RPMI7951 (cell line): Measurements from ENCODE around the gene AK3. TPM values are rescaled to one million over a fixed set of nuclear protein-coding genes. Genes with fewer than 3 reads are reported as not detected.

ENCODE experiments used
- DNase-seq: peaks from one replicate; pipeline ENCODE4 v3.0.0-alpha.2; 2012; ENCODE audit warnings: low read depth
- total RNA-seq: library from RNA; depleted of rRNA; stranded (reverse); fragments of >200 nt; shearing (Covaris generic); gene quantifications from 2 replicates; pipeline ENCODE4 v1.2.3, GENCODE V29; 2014

Gene AK3
- total RNA-seq, 1 experiment from 2014 or later = 70.5 TPM

DNA sequence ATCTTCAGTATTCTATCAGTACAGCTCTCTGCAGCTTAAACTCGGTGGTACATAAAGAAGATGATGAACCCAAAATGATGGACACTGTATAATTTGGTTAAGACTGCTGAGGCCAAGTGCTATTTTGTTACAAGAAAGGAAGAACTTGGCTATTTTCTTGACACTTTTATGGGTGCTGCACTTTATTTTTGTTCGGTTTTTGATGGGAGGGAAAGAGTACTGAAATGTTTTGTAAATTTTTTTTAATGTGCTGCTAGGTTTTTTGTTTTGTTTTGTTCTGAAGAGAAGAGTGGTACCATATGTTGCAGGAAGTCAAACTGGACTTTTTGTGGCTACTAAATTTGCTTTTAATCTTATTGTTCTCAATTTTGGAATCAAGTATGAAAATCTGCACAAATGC lies 35.0 kb downstream of the AK3 start:
- DNase-seq = no peak

DNA sequence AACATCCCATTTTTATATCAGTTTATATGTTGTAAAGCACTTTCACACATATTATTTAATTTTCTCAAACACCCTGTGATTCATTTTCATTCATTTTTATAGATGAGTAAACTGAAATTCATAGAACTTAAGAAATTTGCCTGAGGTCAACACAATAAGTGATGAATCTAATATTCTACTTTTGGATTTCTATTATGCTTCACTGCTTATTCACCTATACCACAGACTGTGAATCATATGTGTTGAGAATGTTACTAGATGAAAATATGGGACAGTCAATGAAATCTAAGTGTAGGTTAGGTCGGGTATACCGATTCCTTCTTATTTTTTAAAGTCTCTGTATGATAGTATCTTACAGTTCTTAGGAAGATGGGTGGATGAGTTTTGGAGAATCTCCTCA lies 36.9 kb downstream of the AK3 start:
- DNase-seq = no peak

DNA sequence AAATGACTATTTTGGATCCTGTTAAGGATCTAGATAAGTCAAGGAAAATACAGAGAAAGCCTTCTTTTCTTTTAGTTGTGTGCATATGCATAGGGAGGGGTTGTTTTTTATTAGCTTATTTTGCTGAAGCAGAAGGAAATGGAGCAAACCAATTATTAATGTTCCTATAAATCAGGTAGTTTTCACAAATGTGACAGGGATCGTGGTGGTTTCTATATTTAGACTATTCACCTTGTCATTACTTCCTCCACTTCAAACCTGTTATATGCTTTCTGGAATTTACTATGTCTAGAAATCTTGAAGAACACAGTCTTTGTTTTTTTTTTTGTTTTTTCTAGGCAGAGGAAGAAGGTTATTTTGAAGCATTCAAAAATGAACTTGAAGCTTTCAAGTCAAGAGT lies 39.5 kb downstream of the AK3 start:
- no peak for DNase-seq

DNA sequence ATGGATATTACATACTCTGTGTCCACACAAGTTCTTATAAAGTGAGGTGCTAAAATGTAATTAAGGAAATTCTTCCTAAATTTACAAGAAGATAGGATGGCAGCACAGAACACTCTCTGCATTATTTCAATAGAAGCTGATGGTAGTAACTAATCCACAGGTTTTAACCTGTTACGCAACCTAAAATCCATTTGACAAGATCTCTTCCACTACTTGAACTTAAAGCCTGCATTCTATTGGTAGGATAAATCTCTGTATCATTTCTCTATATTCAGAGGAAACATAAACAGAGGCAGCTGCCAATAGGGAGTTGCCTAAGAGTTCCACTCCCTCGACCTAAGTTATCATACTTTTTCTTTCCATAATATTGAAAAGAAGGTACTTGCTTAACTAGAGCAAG lies 40.1 kb downstream of the AK3 start:
- DNase-seq = no peak

DNA sequence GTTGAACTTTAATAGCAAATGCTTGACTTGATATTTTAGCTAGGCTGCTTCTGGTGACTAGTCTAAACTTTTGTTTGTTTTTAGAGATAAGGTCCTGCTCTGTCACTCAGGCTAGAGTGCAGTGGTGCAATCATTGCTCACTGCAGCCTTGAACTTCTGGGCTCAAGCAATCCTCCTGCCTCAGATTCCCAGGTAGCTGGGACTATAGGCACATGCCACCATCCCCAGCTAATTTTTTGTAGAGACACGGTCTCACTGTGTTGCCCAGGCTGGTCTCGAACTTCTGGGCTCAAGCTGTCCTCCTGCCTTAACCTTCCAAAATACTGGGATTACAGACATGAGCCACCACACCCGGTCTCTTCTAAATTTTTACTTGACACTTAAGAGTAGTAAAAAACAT lies 40.9 kb downstream of the AK3 start:
- no peak for DNase-seq

DNA sequence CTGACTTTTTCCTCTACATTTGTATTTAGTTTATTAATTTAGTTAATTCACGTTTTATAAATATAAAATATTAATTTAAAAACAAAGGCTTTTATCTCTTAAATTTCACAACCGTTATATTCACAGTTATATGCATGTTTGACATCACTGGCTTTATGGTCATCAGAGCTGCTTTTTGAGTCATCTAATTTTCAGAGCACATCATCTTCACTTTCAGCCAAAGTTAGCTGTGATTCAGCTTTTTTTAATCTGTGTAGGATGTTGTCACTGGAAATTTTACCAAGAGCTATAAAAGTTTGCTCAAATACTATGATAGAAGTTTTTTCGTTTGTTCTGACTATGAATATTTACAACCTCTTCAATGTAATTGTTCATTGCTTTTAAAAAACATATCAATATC lies 49.2 kb downstream of the AK3 start:
- no peak for DNase-seq

DNA sequence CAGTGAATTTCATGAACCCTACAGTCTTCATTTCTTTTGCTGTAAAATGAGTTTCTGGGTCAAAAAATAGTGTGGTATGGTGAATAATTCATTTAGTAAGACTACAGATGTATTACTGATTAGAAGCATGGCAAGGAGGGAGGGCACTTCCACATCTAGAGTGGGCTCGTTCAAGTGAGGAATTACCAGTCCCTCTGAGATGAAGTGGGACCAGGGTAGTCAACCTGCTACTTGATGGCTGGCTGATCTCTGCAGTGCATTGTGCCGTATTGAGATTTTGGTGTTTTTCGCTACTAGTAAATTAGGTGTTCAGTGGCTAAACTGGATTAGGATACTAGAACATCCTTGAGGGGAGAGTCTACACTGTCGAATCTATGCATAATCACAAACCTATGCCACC lies 50.9 kb downstream of the AK3 start:
- no peak for DNase-seq

DNA sequence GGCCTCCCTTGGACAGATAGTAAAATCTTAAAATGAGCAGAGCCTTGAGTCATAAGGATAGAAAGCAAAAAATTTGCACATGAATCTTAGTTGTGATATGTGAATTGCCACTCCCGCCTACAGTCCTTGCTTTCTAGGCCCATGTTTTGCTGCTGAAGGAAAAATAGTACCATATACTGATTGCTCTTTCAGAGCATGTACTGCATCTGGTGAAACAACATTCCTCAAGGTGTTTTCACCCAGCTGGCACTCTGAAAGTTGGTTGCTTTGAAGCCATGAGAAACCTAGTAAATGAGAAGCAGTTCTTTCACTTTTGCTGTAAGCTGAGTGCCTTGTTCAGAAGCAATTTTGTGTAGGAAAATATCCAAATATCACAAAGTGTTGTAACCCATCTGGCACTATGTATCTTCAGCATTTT lies 51.3 kb downstream of the AK3 start:
- no peak for DNase-seq

DNA sequence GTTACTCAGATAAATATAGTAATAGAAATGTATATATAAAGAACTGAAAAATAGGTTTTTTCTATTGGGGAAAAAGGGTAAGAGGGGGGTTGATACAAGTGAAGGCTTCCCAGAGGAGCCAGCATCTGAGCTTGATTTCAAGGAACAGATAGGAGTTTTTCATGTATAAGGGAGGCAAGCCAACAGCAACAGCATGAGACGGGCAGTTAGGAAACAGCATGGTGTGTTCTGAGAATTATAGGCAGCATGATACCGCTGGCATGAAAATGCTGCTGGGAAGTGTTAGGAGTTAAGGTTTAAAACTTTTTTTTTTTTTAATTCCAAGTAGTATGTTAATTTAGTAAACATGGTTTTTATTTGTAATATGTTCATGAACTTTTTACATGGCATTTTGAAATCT lies 52.0 kb downstream of the AK3 start:
- no peak for DNase-seq

DNA sequence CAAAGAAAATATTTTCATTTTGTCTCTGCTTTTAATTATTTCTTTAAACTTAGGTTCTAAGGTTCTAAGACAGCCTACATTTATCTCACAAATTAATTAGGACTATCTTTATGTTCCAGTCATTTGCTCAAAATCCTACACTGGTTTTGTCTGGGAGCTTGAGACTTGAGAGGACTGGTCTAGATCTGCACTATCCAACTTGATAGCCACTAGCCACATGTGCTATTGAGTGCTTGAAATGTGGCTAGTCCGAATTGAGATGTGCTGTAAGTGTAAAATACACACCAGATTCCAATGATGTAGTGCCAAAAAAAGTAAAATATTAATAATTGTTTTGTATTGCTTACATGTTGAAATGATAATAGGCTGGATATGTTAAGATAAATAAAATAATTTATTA lies 54.4 kb downstream of the AK3 start:
- DNase-seq = no peak

DNA sequence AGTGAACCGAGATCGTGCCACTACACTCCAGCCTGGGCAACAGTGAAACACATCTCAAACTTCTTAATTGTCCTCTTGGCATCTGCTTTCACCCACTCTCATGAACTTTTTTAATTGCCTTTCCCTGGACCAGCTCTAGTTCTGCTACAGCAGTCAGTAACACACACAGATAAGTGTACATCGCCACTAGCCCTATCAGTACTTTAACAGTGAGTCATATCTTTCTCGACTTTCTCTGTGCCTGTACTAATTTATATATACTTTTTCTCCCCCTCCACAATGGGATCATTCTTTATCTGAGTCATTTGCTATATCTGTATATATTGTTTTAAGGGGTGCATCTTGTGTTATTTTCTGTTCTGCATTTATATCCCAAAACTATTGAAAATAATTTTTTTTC lies 54.9 kb downstream of the AK3 start:
- no peak for DNase-seq

DNA sequence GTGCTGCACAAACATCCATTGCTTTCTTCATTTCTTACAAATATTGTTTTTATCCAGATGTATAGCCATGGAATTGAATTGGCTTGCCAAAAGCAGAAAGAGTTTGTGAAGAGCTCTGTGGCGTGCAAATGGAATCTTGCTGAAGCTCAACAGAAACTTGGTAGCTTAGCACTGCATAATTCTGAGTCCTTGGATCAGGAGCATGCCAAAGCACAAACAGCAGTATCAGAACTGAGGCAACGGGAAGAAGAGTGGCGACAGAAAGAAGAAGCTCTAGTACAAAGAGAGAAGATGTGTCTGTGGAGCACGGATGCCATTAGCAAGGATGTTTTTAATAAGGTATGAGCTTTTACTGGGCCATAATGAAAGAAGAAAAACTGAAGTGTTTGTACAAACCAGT lies 56.2 kb downstream of the AK3 start:
- DNase-seq = no peak

DNA sequence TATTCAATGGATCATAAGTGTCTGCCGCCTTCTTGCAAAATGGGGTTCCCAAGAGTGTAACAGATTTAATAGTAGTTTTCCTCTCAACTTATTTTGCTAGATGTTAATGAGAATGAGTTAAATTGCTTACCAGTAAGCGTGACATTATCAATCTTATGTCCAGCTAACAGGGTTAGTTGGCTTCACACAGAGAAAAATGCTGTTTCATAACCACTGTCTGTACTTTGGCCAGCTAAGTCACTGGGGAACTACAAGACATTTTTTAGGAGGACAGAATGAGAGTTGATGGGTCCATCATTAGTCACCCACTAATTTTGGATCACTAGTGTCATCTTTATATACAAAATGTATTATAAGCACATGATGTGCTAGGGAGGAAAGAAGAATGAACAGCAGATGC lies 60.3 kb downstream of the AK3 start:
- DNase-seq = no peak

DNA sequence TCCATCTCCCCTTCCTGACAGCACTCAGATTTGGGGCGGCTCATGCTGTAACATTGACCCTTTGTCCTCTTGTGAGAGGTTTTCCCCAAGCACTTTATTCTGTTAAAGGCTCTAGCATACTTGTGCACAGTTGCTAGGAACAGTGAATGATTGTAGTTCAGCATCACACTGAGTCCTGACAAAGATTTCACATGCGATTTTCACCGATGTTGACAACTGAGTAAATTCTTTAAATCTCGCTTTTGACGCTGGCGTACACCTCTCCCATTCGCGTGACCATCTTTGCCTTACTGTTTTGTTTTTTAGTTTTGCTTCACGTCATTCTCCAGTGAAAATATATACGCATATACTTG lies 60.9 kb downstream of the AK3 start:
- no peak for DNase-seq

DNA sequence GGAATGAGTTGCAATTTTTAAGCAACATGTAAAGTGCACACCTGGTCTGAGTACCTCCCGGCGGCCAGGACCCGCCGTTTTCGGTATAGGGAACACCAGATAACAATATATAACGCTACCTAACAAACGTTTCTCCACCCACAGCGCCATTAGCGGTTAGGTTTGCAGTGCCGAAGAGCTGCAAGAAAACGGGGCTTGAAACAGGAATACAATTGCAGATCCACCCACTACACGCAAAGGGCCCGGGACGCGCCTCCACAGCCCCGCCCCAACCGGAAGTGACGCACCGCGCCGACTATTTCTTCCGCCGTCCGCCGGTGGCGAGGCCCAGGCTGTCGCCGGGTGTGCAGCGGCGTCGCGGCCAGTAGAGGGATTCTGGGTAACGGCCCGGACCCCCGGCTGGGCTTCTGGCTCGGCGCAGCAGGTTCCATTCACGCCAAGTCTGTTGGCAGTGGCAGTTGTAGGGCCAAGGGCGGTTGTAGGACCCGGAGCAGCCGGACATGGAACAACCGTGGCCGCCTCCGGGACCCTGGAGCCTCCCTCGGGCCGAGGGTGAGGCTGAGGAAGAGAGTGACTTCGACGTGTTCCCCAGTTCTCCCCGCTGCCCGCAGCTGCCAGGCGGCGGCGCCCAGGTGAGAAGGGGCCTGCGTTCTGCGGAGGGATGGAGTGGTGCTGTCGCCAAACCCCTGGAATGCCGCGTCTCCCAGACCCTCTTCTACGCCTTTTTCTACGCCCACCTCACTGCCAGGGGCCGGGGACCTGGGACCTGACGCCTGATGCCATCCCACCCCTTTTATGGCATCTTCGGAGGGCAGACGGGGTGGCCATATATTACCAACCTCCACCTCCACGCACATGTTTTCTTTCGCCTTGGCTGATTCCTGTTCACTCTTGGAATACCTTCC lies 61.5 kb downstream of the AK3 start, which contains the start of gene CDC37L1:
Gene CDC37L1, plus strand, starts transcription at position 302 of the 905 bp plus-strand sequence. Its CDS starts 199 bp downstream, at position 501.
- DNase-seq = peak; percentile 92

DNA sequence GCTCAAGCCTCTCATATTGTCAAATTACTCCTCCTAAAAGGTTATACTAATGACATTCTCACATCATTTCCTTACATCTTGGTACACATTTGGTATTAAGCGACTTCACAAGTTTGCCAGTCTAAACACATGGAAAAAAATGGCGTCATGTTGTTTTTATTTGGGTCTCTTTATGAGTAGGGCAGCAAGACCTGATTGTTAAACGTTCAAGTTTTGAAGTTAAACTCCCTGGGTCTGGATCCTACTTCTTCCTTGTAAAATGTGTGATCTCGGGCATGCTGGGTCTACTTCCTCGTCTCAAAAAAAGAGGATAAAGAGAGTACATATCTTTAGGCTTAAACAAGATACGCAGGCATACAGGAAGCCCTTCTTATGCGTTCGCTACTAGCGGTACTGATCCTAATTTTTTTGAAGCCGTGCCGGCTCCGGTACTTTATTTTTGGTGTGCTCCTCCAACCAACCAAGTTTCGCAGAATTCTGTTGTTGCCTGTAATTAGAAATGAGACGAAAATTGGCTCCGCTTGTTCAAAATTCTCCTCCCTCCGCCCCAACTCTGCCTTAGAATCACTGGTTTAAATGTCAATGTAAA lies 62.2 kb downstream of the AK3 start:
- DNase-seq = peak; percentile 26

DNA sequence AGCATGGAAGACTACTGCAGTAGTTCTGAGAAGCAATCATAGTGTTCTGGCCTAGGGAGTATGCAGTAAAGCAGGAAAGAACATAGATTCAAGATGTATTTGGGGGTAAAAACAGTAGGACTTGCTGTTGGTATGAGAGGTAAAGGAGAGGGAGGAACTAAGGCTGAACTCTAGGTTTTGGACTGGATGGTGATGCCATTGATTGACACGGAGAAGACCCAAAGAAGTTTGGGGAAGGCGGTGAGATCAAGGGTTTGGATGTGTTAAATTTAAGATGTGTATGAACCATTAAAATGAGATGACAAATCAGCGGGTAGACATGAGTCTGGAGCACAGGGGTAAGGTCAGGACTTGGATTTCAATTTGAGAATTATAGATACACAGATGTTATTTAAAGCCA lies 63.6 kb downstream of the AK3 start:
- DNase-seq = no peak

DNA sequence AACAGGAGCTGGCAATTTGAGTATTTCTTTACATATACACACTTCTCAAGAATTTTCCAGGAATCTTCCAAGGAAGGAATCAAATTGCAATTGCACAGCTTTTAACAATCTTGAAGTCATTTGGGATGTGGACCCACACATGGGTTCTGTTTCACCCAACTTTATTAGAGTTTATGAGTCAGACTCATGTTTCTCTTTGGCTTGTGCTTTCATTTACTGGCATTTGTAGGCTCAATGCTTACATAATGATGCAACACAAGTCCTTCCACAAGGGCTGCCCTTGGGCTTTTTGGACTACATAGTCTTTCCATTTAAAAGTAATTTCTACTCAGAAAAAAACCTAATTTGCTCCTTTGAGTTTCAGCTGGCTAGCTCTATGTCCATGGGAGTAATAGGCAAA lies 66.2 kb downstream of the AK3 start:
- DNase-seq = peak; percentile 76

DNA sequence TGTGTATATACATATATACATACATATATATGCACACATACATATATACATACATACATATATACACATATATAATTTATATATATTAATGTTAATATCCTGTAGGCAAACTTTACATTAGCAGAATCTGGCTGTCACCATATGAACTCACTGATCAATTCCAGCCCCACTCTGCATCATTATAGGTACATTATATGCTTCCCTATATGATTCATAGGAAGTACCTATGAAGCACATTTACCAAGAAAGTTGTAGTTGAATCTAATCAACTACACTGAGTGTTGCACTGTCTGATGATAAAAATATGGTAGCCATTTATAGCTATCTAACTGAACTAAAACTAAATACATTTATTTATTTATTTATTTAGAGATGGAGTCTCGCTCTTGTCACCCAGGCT lies 69.3 kb downstream of the AK3 start:
- no peak for DNase-seq

DNA sequence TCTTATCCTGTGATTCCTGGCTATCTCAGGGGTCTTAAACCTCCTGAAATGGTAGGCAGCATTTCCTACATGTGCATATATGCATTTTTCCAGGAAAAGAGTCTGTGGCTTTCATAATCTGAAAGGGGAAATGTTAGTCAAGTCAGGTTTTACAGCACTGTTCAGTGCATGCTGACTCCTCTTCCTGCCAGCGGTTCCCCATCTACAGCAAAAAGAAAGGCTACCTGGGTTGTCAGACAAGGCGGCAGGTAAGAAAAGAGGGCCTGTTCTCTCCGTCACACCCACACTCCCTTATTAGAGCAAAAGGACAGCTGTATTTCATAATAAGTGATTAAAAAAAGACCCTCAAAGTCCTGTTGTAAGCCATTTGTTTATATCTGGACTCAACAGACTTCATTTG lies 70.4 kb downstream of the AK3 start:
- DNase-seq = no peak

DNA sequence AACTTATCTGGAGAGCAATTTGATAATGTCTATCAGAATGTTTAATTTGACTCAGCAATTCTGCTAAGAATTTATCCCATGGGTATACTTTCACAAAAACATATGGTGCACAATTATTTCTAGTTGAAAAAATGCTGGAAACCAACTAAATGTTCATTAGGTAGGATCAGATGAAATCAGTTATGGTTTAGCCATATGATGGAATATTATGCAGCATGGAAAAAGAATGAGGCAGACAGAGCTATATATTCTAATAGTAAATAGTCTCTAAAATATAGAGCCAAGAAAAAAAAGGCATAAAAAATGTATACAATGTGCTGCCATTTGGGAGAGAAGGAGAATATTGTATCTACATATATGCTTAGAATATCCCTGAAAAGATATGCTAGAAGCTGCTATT lies 71.1 kb downstream of the AK3 start:
- no peak for DNase-seq

DNA sequence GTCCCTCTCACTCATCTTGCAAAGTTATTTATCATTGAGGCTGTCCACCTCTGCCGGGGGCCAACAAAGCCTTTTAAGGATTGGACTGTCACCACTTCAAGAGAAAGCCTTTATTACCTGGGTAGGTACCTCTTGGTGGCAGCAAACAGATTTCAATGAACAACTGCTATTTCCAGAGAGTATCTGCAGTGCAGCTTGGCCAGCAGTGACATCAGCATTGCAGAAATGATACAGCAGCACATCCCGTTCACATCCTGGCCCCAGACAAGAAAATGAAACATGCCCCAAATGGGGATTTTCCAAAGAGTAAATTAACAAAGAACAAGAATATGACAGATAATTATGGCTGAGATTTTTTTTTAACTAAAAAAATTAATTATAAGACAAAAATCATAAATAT lies 72.4 kb downstream of the AK3 start:
- DNase-seq = no peak

DNA sequence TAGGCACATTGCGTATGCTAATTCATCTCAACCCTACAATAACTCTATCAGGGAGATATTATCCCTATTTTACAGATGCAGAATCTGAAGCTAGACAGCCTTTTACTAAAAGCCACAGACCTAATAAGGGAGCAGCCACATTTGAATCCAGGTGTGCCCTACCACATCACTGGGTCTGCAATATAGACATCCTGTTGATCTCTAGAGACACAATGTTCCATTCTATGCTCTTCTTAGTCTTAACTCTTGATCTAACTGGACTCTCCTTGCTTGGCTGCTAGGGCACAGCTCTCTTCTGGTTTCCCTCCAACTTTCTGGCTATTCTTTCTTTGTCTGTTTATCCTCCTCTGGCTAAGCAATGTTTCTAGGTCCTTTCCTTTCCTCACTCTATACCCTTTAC lies 73.3 kb downstream of the AK3 start:
- no peak for DNase-seq
